K562 treated with DMSO at 1 percent for 12 hours (cell line): ENCODE results near the gene RFX1. TPM values are rescaled to one million over a fixed set of nuclear protein-coding genes. Genes with fewer than 3 reads are reported as not detected.

Experiments
- total RNA-seq: library from RNA; unstranded; fragments of 300-600 nt; gene quantifications from 2 replicates; pipeline ENCODE4 v1.2.3, GENCODE V29; 2022; ENCODE audit not compliant: insufficient read depth

The RFX1 gene
- 8.6 and 11.3 TPM in 2 replicates for total RNA-seq

GRCh38 chr19:14006085-14006765, at the start of gene RFX1:
RFX1 (minus strand) TSS chr19:14006320; CDS start chr19:13993843, 12,477 bp downstream.

GRCh38 chr19:14031719-14032480, 25.8 kb upstream of the RFX1 start, which contains the start of gene IL27RA:
IL27RA (plus strand) TSS chr19:14031762; CDS start chr19:14031873, 111 bp downstream.

GRCh38 chr19:14027856-14028450, 21.8 kb upstream of the RFX1 start, which contains the start of gene RLN3:
RLN3 (plus strand) TSS chr19:14028148; CDS start chr19:14028205, 57 bp downstream.

GRCh38 chr19:13952154-13952930, 53.8 kb downstream of the RFX1 start, which contains the start of gene DCAF15:
DCAF15 (plus strand) TSS chr19:13952509; CDS start chr19:13952513, 4 bp downstream.

GRCh38 chr19:13938301-13939064, 67.6 kb downstream of the RFX1 start, which contains the start of gene PODNL1:
PODNL1 (minus strand) TSS chr19:13938417; CDS start chr19:13938181, 236 bp downstream.

Other genes with a start within 250 kb of the RFX1 start
- gene MRI1, start 241.8 kb downstream of the RFX1 start, total RNA-seq: 35.0 and 44.2 TPM in 2 replicates
- gene C19orf53, start 231.9 kb downstream of the RFX1 start, total RNA-seq: 108 and 124 TPM in 2 replicates
- 6.5 and 12.3 TPM in 2 replicates for gene ZSWIM4, start 210.9 kb downstream of the RFX1 start, total RNA-seq
- gene NANOS3, start 129.2 kb downstream of the RFX1 start, total RNA-seq: not detected in 2 replicates
- 10.9 and 12.5 TPM in 2 replicates for gene BRME1, start 100.2 kb downstream of the RFX1 start, total RNA-seq
- 24.9 and 41.3 TPM in 2 replicates for gene CC2D1A, start 100.1 kb downstream of the RFX1 start, total RNA-seq
- 1.2 and 2.6 TPM in 2 replicates for gene PODNL1, start 67.9 kb downstream of the RFX1 start, total RNA-seq
- 50.7 and 69.3 TPM in 2 replicates for gene DCAF15, start 53.8 kb downstream of the RFX1 start, total RNA-seq
- not detected in 2 replicates for gene RLN3, start 21.8 kb upstream of the RFX1 start, total RNA-seq
- 10.6 and 15.2 TPM in 2 replicates for gene IL27RA, start 25.4 kb upstream of the RFX1 start, total RNA-seq
- gene PALM3, start 55.8 kb upstream of the RFX1 start, total RNA-seq: 1.8 and 2.3 TPM in 2 replicates
- gene MISP3, start 66.5 kb upstream of the RFX1 start, total RNA-seq: 3.6 and 5.1 TPM in 2 replicates
- not detected in 2 replicates for gene C19orf67, start 79.5 kb upstream of the RFX1 start, total RNA-seq
- gene SAMD1, start 84.4 kb upstream of the RFX1 start, total RNA-seq: 37.9 and 57.0 TPM in 2 replicates
- 47.4 and 104 TPM in 2 replicates for gene PRKACA, start 111.4 kb upstream of the RFX1 start, total RNA-seq
- 156 and 211 TPM in 2 replicates for gene ASF1B, start 130.3 kb upstream of the RFX1 start, total RNA-seq
- gene ADGRL1, start 199.8 kb upstream of the RFX1 start, total RNA-seq: 9.5 and 28.2 TPM in 2 replicates